Measurements from ENCODE around the gene MAST4.
"Not testable (repeated sequence)": the region's sequence is repeated elsewhere in the genome, so short reads cannot be mapped to it uniquely, and the experiment has no call there.

MAST4 gene

DNA sequence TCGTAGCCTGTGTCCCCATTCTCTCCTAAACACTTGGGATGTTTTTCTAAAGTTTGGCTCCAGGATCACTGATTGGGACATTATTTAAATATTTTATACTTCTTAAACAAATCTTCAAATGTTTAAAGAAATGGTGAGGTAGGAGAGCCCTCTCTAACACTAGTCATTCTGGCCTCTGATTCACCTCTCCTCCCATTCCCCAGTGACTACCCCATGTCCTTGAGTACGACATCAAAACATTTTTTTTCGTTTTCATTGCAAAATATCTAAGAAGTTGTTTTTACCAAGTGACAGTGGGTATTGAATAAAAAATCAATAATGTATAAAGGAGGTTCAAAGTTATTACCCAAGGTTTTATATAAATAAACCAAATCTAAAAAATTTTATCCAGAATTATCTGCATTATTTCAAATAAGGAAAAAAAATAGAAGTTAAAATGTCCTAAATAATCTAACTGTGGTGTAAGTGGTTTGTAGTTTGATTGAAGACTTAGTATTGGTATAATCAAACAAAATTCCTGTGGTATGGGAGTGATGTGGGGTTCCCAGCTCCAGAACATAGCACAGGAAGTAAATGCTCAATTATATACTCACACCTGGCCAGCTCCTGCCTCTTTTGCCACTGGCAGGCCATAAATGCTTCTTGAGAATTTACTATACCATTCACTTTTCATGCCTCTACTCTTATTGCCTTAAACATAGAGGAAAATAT is 51.1 kb downstream of the MAST4 start:
- no peak for DNase-seq

DNA sequence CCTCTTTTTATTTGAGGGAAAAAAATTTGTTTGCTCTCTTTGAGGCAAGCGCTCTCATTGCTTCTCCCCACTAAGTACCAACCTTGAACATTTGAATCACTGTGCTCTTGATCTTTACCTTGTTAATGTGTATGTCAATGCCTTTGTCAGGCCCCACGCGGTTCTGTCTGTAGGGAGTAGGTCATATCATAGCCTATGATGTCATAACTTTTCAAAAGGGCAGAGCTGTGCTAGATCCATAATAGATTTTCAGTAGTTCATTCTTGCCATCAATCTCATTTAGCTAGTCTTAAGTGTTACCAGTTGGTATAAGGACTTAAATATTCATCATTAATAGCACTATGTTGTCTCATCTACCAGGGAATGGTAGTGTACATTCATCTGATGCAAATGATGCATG is 56.6 kb downstream of the MAST4 start:
- no peak for DNase-seq

DNA sequence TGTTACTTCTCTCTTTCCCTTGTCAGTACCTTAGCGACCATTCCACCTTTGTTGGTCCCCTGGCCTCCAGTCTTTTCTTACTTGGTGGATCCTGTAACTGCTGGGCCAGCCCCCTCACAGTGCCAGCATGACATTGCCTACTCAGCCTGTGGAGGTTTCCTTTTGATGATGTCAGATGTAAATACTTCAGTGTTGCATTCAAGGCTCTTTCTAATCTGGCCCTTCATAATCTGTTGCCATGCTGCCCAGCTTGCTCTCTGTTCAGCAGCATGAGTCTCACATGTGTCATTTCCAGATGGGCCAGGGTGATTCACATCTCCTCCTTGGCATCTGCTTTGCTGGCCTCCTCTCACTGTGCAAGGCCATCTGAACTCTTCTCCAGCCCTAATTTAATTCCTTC is 57.1 kb downstream of the MAST4 start:
- DNase-seq = no peak

DNA sequence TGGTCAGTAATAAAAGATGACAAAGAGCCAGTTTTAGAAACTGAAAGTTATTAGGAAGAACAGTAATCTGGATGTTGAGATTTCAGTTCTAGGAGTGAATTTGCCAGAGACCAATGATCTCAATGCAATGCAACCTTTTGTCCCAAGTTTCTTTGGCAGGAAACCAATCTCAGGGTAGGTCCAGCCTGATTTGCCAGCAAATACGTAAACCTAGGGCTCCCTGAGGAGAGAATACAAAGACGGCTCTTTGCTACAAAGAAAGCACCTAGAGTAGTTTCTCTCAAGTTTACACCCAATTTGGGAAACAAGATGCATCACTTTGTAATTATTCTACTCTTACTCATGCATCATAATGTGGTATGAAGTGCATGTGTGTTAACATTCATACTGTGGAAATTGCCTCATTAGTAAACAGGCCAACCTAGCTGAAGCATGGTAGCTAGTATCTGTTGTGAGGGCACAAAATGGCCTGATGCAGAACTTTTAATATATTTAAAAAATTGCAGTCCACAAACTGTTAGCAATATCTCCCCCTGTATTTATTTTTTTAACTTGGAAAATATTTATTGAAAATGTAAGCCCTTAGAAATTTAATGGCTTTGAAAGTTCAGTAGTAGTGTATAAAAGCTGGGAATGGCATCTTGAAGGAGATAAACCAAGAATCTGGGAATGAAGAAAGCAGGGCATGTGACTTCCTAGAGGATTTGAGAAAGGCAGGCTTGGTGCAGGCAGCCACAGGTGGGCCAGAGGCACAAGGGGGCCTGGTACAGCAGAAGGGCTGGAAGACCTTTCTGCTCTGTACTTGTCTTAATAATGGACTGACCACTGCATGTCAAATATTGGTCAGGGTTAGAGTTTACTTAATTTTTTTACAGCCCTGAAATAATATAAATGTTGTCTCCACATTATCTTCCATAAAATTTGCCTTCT is 59.5 kb downstream of the MAST4 start:
- DNase-seq = no peak

DNA sequence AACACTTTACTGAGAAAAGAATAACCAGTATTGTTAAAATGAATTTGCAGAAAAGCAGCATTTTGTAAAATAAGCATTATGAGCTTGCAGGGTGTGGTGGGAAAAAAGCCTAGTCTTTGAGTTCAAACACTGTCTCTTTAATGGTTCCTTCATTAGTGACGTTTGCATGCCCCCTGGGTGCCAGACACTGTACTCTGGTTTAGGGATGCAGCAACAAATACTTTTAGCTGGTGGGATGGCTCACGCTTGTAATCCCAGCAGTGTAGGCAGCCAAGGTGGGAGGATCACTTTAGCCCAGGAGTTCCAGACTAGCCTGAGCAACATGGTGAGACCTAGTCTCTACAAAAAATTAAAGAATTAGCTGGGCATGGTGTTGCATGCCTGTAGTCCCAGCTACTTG is 62.3 kb downstream of the MAST4 start:
- no peak for DNase-seq

DNA sequence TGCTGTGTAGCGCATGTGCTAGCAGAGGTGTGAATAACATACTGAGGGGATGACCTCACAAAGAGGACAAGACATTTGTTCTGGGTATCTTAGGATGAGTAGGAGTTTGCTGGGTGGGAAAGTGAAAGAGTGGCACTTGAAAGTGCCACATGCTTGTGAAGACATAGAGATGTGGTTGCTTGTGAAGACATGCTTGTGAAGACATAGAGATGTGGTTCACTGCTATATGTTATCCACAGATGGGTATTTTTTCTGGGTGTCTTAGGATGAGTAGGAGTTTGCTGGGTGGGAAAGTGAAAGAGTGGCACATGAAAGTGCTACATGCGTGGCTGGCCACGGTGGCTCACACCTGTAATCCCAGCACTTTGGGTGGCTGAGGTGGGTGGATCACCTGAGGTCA is 63.6 kb downstream of the MAST4 start:
- no peak for DNase-seq

DNA sequence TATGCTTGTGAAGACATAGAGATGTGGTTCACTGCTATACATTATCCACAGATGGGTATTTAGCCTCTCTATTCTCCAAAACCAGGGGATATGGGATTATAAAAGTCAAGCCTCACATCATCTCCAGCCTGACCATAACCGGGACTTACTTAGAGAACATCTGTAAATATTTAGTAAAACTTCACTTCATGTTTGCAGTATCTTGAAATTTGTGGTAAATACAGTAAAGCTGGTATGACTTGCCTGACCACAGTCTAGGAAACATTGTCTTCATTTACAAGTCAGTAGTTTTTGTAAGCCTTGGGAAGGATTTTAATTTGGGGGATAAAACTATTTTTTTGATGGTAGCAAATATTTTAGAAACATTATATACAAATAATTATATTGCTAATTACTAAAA is 64.2 kb downstream of the MAST4 start:
- DNase-seq = no peak

DNA sequence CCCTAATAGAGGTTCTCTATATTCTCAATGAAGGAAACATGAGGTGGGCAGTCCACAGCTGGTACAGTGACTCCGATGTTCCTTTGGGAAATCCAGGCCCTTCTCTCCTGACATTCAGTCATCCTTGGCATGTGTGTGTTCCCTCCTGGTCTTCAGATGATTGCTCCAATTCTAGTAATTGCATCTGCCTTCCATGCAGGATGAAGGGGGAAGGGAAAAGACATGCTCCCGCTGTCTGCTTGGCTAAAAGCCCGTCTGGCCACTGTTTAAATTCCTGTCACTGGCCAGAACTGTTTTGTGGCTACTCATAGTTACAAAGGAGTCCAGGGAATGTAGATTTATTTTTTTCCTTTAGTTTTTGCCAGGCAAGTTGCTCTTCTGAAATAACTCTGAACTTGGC is 65.0 kb downstream of the MAST4 start:
- DNase-seq = no peak

DNA sequence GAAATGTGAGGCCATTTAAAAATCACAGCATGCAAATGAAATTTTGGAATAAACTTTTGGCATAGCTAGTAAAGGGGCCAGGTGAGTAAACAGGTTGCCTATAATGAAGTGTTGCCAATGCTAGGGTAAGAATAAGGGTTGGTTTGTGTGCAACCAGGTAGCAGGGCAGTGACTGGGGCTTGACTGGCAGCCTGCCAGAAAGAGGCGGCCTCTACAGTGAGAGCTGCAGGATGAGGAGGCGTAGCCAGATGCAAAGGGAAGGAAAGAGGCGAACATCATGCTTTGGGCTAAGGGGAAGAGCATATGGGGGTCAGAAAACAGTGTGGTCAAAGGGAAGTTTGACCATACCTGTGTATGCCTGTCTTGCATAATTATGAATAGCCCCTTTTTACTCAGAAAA is 70.6 kb downstream of the MAST4 start:
- DNase-seq = no peak

DNA sequence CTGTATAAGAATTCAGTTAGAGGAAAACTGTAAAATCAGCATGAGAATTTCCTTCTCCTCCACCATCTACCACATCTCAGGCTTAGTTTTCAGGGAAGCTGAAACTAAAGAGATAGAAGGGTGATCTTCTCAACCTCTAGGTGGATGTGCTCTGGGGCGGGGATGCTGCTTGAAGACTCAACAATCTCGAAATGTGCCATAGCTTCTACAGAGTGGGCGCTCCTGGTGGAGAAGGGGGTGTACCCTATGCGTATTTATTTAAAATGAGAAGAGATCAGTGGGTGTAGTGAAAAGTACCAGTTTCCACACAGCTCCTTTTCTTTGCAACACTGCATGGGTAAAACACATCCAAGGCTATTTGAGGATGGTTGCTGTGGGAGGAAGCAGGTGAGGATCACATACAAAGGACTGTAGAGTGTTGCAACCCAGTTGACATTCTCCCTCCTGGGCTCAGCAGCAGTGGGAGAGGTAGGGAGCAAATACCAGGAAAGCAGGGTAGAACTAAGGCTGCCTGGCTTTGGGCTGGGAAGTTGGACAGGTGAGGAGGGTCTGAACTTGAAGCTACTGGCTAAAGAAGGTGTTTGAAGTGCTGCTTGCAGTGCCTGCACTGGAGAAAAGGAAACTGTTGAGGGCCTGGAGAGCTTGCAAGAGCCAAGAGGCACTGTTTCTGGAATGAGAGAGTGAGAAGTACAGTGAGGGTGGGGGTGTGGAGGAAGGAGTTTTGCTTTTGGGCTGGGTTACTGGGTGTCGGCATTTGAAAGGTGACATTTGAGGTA is 73.1 kb downstream of the MAST4 start:
- no peak for DNase-seq

DNA sequence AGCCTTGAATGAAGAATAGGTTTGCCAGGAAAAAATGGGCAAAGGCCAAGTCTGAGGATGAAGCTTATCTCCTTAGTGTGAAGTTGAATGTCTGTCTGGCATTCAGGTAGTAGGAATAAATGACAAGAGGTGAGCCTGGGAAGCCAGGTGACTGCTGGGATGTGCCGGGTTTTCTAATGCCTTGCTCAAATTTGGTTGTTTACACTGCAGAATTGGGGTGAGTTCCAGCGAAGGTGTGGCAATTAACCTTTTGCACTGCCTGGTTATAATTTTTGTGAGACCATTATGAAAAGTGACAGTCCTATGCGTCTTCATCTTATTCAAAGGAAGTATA is 73.6 kb downstream of the MAST4 start:
- no peak for DNase-seq

DNA sequence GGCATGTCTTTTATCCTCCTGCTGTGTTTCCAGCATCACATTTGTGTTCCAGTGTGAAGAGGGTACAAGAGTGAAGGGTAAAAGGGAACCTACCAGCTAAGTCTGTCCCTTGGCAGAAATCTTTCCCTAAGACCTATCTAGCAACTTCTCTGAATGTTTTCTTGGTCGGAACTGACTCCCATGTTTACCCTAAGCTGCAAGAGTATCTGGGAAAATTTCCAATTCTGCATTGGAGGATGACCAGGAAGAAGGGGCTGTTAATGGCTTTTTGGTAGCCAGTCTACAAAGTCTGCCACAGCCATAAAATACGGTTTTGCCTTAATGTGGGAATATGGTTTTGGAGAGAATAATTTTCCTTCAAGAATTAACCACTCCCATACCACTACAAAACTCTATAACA is 75.1 kb downstream of the MAST4 start:
- DNase-seq = no peak

DNA sequence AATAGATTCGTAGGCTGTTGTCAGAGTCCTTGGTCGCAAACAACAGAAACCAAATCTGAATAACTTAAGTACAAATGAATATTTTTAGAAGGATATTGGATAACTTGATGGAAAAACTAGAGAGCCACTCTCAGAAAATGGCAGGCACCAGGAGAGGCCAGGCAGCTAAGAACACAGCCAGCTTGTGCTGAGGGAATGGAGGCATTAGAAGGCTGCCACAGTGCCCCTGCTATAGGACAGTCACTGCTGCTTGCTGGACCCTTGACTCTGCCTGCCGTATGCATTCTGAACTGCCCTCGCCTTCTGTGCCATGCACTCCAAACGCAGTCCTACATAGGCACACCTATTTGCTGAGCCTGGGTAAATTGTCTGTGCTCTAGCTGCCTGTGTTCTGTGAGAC is 78.6 kb downstream of the MAST4 start:
- no peak for DNase-seq

DNA sequence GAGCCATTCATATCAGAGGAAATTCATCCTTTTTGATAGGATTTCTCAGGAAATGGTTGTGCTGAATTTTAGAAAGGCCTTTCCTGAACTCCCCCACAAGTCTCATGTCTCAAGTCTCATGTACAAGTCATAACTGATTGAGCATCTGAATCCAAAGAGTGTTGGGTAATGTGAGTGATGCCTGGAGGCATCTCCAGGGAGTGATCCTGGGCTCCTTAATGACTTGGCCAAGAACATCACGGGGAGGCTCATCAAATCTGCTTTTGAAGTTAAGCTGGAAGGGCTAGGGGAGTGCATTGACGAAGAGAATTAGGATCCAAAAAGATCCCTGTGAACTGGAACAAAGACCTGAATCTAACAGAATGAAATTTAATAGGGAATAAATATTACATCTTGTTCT is 79.2 kb downstream of the MAST4 start:
- no peak for DNase-seq

DNA sequence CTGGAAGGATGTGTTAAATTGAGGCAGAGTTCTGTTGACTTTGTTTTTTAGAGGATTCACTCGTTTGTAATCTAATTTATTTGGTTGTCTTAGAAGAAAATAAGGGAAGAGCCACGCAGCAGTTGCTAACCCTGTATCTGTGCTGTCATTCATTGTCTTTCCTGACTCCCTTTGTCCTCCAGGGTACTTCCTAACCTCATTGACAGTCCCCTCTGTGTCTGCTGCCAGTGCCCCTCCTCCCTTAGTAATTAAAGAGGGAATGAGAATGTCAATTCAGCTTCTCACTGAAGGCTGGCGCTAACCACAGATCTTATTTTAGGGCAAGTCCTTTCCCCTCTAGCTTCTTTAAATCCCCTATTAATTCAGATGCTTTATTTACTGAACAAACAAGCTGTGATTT is 84.0 kb downstream of the MAST4 start:
- no peak for DNase-seq

DNA sequence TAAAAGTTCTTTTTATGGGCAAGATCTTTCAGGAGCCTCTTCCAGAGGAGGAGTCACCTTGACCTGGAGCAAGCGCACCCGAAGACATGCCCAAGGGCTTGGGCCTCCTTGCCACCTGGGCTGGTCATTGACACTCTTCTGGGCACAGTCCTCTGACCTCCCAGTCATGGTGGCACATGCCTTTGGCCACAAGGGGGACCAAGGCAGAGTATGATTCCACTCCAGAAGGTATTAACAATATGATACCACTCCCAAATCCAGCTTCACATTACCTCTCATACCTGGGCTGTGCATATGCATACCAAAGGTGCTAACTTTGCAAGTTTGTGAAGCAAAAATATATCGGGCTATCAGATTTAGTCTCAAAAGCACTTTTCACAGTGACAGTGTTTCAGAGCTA is 84.6 kb downstream of the MAST4 start:
- no peak for DNase-seq

DNA sequence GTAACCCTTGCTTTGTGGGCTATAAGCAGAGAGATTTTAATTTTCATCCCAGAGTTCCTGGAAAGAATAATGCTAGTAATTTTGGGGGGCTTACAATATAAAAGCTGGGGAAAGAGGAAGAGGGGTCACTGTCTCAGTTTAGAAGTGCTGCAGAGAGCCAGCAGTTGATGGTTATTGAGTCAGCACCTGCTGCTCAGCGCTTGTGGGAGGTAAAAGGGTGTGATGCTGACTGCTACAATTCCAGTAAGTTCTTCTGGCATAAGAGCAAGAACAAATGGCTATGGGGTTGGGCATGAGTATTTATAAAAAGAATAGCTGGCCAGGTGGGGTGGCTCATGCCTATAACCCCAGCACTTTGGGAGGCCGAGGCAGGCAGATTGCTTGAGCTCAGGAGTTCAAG is 88.5 kb downstream of the MAST4 start:
- no peak for DNase-seq

DNA sequence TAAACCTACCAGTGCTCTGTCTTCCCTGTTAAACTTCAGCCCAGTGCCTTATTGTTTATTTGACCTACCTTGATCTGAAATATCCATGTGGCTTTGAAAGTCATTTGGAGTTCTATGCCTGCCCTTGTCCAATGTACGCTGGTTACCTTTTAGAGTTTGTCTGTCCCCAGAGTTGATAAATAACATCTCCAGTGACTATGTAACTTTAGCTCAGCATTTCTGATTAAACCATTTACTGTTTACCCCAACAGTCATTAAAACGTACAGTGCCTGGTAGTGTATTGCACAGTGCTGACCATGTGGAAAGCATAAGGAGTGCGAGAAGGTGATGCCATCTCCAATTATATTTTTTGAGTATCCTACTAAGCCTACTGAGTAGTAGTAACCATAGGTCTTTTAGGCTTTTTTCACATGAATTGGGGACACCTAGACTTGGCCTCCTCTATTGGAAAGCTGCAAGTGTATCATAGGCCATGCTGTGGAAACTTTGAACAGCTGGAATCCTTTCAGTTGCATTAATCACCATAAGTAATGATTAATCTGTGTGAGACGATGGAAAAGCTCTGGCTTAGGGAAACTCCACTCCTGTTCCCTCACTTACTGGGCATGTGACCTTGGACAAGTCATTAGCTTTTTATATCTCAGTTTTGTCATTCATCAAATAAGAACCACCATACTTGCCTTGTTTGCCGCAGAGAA is 93.5 kb downstream of the MAST4 start:
- no peak for DNase-seq

DNA sequence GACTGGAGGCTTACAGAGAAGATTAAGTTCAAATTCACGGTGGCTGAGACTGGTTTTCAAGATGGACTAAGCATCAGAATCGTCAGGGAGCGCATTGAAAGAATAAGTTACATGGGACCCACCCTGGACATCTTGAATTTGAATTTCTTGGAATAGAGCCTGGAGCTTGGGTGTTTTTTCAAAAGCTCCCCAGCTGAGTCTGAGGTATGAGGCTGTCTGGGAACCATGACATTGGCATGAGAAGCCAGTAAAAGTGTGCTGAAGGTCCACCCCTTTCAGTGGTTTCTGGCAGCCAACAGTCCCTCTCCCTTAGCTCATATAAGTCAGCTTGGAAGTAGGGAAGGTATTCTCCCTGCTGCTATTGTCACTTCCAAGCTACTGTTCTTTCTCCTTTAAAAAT is 97.8 kb downstream of the MAST4 start:
- DNase-seq = no peak

DNA sequence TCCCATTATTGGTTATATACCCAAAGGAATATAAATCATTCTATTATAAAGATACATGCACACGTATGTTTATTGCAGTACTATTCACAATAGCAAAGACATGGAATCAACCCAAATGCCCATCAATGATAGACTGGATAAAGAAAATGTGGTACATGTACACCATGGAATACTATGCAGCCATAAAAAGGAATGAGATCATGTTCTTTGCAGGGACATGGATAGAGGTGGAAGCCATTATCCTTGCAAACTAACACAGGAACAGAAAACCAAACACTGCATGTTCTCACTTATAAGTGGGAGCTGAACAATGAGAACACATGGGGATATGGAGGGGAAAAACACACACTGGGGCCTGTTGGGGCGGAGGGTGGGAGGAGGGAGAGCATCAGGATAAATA is 99.6 kb downstream of the MAST4 start:
- not testable (repeated sequence) for DNase-seq

DNA sequence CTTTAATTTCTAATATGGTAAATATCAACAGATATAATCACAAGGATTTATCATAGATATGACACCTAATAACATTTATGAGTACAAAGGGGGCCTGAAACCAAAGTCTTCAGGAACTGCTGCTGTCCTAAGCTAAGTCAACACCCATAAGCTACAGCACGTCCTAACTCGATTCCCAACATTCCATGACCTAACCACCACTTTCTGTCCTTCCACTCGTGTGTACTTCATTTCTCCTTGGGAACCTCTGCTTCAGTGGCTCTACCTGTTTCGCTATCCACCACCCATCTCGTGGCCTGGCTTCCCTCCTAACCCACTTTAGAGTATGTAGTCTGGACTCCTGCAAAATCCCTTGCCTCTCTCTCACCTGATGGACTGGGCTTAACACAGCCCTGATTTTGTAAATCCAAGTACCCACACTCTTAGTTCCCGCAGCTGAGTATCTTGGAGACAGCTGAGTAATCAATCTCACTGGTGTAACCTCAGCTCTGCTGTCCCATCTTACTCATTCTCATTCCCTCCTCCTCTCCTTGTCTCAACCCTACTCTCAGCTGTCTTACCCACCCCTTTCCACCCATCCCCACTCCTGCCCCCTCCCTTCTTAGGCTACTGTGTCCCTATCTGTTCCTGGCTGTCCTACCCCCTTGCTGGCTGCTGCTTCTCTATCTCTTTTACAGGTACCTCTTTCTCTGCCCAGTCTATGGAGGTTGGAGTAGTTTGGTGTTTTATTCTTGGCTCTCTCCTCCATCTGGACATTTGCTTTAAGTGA is 101.8 kb downstream of the MAST4 start:
- DNase-seq = no peak

DNA sequence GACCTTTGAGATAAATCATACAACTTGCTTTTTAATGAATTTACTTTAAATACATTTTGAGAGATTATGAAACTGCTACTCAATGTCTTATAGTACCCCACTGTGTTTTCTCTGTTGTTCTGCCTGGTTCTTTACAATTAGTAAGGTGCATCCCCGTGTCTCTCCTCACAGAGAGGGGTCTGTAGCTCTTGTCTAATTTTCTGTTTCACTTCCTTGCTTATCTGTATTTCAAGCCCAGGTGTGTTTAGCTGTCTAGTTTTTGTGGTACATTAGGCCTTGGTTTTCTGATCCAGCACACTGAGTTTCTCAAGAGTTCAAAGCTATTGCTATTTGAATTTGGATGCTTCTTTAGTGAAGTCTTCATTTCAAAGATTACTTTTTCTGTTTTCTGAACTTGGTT is 105.1 kb downstream of the MAST4 start:
- no peak for DNase-seq

Measured in Kasumi-1 (cell line).